HEK293 (cell line): ENCODE results near the gene RPL10A.

Experiments used
- CTCF ChIA-PET: fragments of 350-600 bp; formaldehyde crosslinking; extraction: SDS; loops from one replicate; lab custom pipeline; 2021; ENCODE audit warnings: antibody characterized with exemption; lab: Yijun Ruan, JAX
- POLR2A ChIA-PET: fragments of 300-600 bp; formaldehyde crosslinking; extraction: SDS; loops from one replicate; lab custom pipeline; 2020; ENCODE audit warnings: antibody characterized with exemption, inconsistent platforms; lab: Yijun Ruan, JAX
- H3K27ac ChIP-seq: fragments of 200-500 bp; sonication (Bioruptor generic); 2 replicates; pipeline ENCODE4 v1.5.1; 2014; ENCODE audit warnings: low read depth, low read length, control low read depth, inconsistent platforms; ENCODE audit errors: extremely low read depth
- H3K36me3 ChIP-seq, 2 experiments: fragments of 200-500 bp in 1 of 2; sonication (Bioruptor generic) in 1 of 2; 1 replicate in 1 of 2; 2 replicates in 1 of 2; pipeline ENCODE4 v1.5.1; 2014 to 2017; ENCODE audit warnings: inconsistent platforms in 2 of 2, low read length in 2 of 2; ENCODE audit not compliant: control insufficient read depth in 2 of 2, insufficient read depth in 1 of 2
- H3K4me1 ChIP-seq: fragments of 200-500 bp; sonication (Bioruptor generic); 2 replicates; pipeline ENCODE4 v1.5.1; 2014; ENCODE audit warnings: mild to moderate bottlenecking, low read length, inconsistent platforms; ENCODE audit not compliant: control insufficient read depth, insufficient read depth
- H3K4me3 ChIP-seq: 2 replicates; pipeline ENCODE4 v1.5.1; 2011; ENCODE audit warnings: low read depth, mild to moderate bottlenecking, control low read depth, low read length, moderate library complexity
- H3K9me3 ChIP-seq: fragments of 200-500 bp; sonication (Bioruptor generic); 2 replicates; pipeline ENCODE4 v1.5.1; 2014; ENCODE audit warnings: low read depth, low read length, inconsistent platforms; ENCODE audit not compliant: control insufficient read depth, insufficient read depth
- GFI1B ChIP-seq: fragments of 450-650 bp; formaldehyde crosslinking; IDR thresholded peaks from 2 replicates; pipeline ENCODE4 v1.5.1; 2016; ENCODE audit warnings: missing biosample characterization, missing genetic modification characterization
- HOXD13 ChIP-seq: sonication (generic); formaldehyde crosslinking; IDR thresholded peaks from 2 replicates; pipeline ENCODE4 v1.8.0; 2022; ENCODE audit warnings: missing genetic modification reagents, borderline replicate concordance
- KLF8 ChIP-seq: fragments of 450-650 bp; formaldehyde crosslinking; IDR thresholded peaks from 2 replicates; pipeline ENCODE4 v1.5.1; 2016; ENCODE audit warnings: missing biosample characterization, missing genetic modification characterization
- REPIN1 ChIP-seq: fragments of 450-650 bp; formaldehyde crosslinking; IDR thresholded peaks from 2 replicates; pipeline ENCODE4 v1.5.1; 2017; ENCODE audit warnings: missing biosample characterization, missing genetic modification characterization, low read depth
- SP2 ChIP-seq: fragments of 450-650 bp; formaldehyde crosslinking; IDR thresholded peaks from 2 replicates; pipeline ENCODE4 v1.5.1; 2016; ENCODE audit warnings: missing biosample characterization, missing genetic modification characterization
- ZEB2 ChIP-seq: fragments of 450-650 bp; formaldehyde crosslinking; IDR thresholded peaks from 2 replicates; pipeline ENCODE4 v1.5.1; 2016; ENCODE audit warnings: missing biosample characterization, missing genetic modification characterization
- ZFHX2 ChIP-seq: fragments of 450-650 bp; formaldehyde crosslinking; conservative IDR thresholded peaks from 2 replicates; pipeline ENCODE4 v1.5.1; 2016; ENCODE audit warnings: missing biosample characterization, missing genetic modification characterization
- ZFP3 ChIP-seq: fragments of 450-650 bp; formaldehyde crosslinking; IDR thresholded peaks from 2 replicates; pipeline ENCODE4 v1.5.1; 2016; ENCODE audit warnings: low read depth, missing biosample characterization, missing genetic modification characterization
- ZIC2 ChIP-seq: fragments of 450-650 bp; formaldehyde crosslinking; IDR thresholded peaks from 2 replicates; pipeline ENCODE4 v1.5.1; 2016; ENCODE audit warnings: missing biosample characterization, missing genetic modification characterization
- ZNF112 ChIP-seq: fragments of 450-650 bp; formaldehyde crosslinking; IDR thresholded peaks from 2 replicates; pipeline ENCODE4 v1.5.0; 2017; ENCODE audit warnings: missing biosample characterization, missing genetic modification characterization
- ZNF138 ChIP-seq: fragments of 450-650 bp; formaldehyde crosslinking; IDR thresholded peaks from 2 replicates; pipeline ENCODE4 v1.5.1; 2016; ENCODE audit warnings: missing biosample characterization, missing genetic modification characterization, borderline replicate concordance
- ZNF223 ChIP-seq: fragments of 450-650 bp; formaldehyde crosslinking; IDR thresholded peaks from 2 replicates; pipeline ENCODE4 v1.5.1; 2016; ENCODE audit warnings: missing biosample characterization, missing genetic modification characterization
- ZNF248 ChIP-seq: fragments of 450-650 bp; formaldehyde crosslinking; IDR thresholded peaks from 2 replicates; pipeline ENCODE4 v1.5.1; 2017; ENCODE audit warnings: missing biosample characterization, missing genetic modification characterization
- ZNF366 ChIP-seq: fragments of 450-650 bp; formaldehyde crosslinking; conservative IDR thresholded peaks from 2 replicates; pipeline ENCODE4 v1.5.1; 2016; ENCODE audit warnings: missing biosample characterization, missing genetic modification characterization
- ZNF416 ChIP-seq: fragments of 450-650 bp; formaldehyde crosslinking; IDR thresholded peaks from 2 replicates; pipeline ENCODE4 v1.5.1; 2016; ENCODE audit warnings: missing biosample characterization, missing genetic modification characterization
- ZNF473 ChIP-seq: fragments of 450-650 bp; formaldehyde crosslinking; IDR thresholded peaks from 2 replicates; pipeline ENCODE4 v1.5.1; 2017; ENCODE audit warnings: missing biosample characterization, missing genetic modification characterization
- ZNF548 ChIP-seq: fragments of 450-650 bp; formaldehyde crosslinking; IDR thresholded peaks from 2 replicates; pipeline ENCODE4 v1.5.1; 2016; ENCODE audit warnings: missing biosample characterization, missing genetic modification characterization
- ZNF555 ChIP-seq: fragments of 450-650 bp; formaldehyde crosslinking; conservative IDR thresholded peaks from 2 replicates; pipeline ENCODE4 v1.5.1; 2017; ENCODE audit warnings: missing biosample characterization, mild to moderate bottlenecking, missing genetic modification characterization, inconsistent platforms
- ZNF560 ChIP-seq: fragments of 450-650 bp; formaldehyde crosslinking; IDR thresholded peaks from 2 replicates; pipeline ENCODE4 v1.5.1; 2017; ENCODE audit warnings: missing biosample characterization, missing genetic modification characterization, borderline replicate concordance
- ZNF768 ChIP-seq: fragments of 450-650 bp; formaldehyde crosslinking; IDR thresholded peaks from 2 replicates; pipeline ENCODE4 v1.5.1; 2018; ENCODE audit warnings: missing biosample characterization, mild to moderate bottlenecking, missing genetic modification characterization
- ZNF776 ChIP-seq: fragments of 450-650 bp; formaldehyde crosslinking; IDR thresholded peaks from 2 replicates; pipeline ENCODE4 v1.5.0; 2017; ENCODE audit warnings: missing biosample characterization, missing genetic modification characterization, borderline replicate concordance
- TF ChIP-seq, protein P1 (sequence below): fragments of 450-650 bp; formaldehyde crosslinking; IDR thresholded peaks from 2 replicates; pipeline ENCODE4 v1.5.1; 2016; ENCODE audit warnings: missing biosample characterization, missing genetic modification characterization
- TF ChIP-seq, protein P2 (sequence below): fragments of 450-650 bp; formaldehyde crosslinking; IDR thresholded peaks from 2 replicates; pipeline ENCODE4 v1.5.1; 2016; ENCODE audit warnings: missing biosample characterization, missing genetic modification characterization
- TF ChIP-seq, protein P3 (sequence below): fragments of 450-650 bp; formaldehyde crosslinking; IDR thresholded peaks from 2 replicates; pipeline ENCODE4 v1.5.1; 2016; ENCODE audit warnings: missing biosample characterization, missing genetic modification characterization
- TF ChIP-seq, protein P4 (sequence below): fragments of 450-650 bp; formaldehyde crosslinking; IDR thresholded peaks from 2 replicates; pipeline ENCODE4 v1.5.1; 2016; ENCODE audit warnings: missing biosample characterization, missing genetic modification characterization

RPL10A gene

DNA sequence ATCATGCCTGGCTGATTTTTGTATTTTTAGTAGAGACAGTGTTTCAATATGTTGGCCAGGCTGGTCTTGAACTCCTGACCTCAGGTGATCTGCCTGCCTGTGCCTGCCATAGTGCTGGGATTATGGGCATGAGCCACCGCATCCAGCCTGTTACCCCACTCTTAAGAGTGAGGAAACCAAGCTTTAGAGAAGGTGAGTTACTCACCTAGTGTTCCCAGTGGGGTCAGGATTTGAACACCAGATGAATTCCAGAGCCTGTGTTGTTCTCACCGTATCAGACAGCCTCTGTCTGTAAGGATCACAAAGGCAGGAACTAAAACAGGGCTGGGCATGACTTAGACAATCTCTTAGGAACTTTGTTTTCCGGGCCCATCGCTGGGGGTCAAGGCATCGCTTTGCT is 25.5 kb upstream of the RPL10A start:
- H3K4me1 ChIP-seq: no peaks in the 10 kb centered on the region
- H3K27ac ChIP-seq: no peak overlapping the region
- TF ChIP-seq SP2 (tag by site-specific recombination) (no peak), ZNF473 (tag by site-specific recombination) (no peak), ZNF768 (tag by site-specific recombination) (no peak), ZNF248 (tag by site-specific recombination) (no peak), ZNF548 (tag by site-specific recombination) (no peak), ZEB2 (no peak), ZNF555 (tag by site-specific recombination) (no peak), ZFP3 (tag by site-specific recombination) (no peak), ZNF223 (tag by site-specific recombination) (no peak), ZFHX2 (tag by site-specific recombination) (no peak), ZNF112 (tag by site-specific recombination) (no peak)
- TF ChIP-seq, protein P1, sequence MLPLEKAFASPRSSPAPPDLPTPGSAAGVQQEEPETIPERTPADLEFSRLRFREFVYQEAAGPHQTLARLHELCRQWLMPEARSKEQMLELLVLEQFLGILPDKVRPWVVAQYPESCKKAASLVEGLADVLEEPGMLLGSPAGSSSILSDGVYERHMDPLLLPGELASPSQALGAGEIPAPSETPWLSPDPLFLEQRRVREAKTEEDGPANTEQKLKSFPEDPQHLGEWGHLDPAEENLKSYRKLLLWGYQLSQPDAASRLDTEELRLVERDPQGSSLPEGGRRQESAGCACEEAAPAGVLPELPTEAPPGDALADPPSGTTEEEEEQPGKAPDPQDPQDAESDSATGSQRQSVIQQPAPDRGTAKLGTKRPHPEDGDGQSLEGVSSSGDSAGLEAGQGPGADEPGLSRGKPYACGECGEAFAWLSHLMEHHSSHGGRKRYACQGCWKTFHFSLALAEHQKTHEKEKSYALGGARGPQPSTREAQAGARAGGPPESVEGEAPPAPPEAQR (tag by site-specific recombination): no peak
- H3K4me3 ChIP-seq: no peak overlapping the region
- H3K9me3 ChIP-seq: no peaks in the 10 kb centered on the region
- POLR2A ChIA-PET: no interaction called here
- CTCF ChIA-PET: interaction anchor here (0.8 kb wide), 1 partner anchor 9 kb away, joined by 3 read pairs; no protein-coding TSS in a partner anchor
- H3K36me3 ChIP-seq: no peaks in the 10 kb centered on the region

DNA sequence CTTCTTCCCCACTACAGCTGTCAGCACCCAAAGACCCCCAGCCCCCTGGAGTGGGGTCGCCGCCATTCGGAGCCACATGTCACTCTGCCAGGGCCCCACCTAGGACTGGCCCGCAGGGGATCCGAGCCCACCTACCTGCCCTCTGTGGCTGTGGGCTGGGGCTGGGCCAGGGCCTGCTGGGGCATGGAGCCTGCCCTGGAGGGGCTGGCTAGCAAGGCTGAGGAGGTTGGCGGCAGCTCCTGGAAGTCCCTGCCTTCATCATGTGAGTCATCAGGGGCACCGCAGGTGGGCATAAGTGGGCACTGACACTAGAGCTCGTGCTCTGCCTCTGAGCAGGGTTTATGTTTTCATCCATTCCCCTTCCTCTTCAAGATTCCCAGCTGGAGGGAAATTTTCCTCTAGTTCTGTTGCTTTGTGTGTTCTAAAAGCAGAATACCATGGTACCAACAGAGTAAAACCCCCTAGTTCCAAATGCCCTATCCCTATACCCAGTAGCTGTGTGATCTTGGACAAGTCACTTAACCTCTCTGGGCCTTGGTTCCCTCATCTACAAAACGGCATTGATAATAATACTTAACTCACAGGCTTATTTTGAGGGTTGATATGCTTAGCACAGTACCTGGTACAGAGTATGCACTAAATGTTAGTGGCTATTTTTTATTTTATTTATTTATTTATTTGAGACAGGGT is 24.7 kb upstream of the RPL10A start:
- CTCF ChIA-PET: interaction anchor here (0.6 to 1.5 kb wide), 7 partner anchors 10 to 1367 kb away, joined by 3 to 4 read pairs (median 4); no protein-coding TSS in a partner anchor
- H3K4me1 ChIP-seq: no peaks in the 10 kb centered on the region
- H3K36me3 ChIP-seq: no peaks in the 10 kb centered on the region
- POLR2A ChIA-PET: no interaction called here
- H3K4me3 ChIP-seq: no peak overlapping the region
- H3K27ac ChIP-seq: no peak overlapping the region
- H3K9me3 ChIP-seq: no peaks in the 10 kb centered on the region
- TF ChIP-seq ZNF560 (tag by site-specific recombination) (no peak), ZNF768 (tag by site-specific recombination) (peak; percentile 86), ZIC2 (tag by site-specific recombination) (peak; percentile 79), GFI1B (tag by site-specific recombination) (no peak), KLF8 (no peak), ZNF138 (tag by site-specific recombination) (no peak), ZNF776 (no peak), HOXD13 (CRISPR knock-in tag) (no peak), ZNF366 (tag by site-specific recombination) (no peak), REPIN1 (no peak), ZNF416 (tag by site-specific recombination) (no peak)
- TF ChIP-seq, protein P2, sequence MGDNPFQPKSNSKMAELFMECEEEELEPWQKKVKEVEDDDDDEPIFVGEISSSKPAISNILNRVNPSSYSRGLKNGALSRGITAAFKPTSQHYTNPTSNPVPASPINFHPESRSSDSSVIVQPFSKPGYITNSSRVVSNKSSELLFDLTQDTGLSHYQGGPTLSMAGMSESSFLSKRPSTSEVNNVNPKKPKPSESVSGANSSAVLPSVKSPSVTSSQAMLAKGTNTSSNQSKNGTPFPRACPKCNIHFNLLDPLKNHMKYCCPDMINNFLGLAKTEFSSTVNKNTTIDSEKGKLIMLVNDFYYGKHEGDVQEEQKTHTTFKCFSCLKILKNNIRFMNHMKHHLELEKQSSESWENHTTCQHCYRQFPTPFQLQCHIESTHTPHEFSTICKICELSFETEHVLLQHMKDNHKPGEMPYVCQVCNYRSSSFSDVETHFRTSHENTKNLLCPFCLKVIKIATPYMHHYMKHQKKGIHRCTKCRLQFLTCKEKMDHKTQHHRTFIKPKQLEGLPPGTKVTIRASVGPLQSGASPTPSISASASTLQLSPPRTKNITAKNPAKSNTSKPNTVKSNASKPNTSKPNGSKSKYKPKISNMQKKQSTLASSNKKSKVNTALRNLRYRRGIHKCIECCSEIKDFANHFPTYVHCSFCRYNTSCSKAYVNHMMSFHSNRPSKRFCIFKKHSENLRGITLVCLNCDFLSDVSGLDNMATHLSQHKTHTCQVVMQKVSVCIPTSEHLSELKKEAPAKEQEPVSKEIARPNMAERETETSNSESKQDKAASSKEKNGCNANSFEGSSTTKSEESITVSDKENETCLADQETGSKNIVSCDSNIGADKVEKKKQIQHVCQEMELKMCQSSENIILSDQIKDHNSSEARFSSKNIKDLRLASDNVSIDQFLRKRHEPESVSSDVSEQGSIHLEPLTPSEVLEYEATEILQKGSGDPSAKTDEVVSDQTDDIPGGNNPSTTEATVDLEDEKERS (tag by site-specific recombination): no peak
- TF ChIP-seq, protein P3, sequence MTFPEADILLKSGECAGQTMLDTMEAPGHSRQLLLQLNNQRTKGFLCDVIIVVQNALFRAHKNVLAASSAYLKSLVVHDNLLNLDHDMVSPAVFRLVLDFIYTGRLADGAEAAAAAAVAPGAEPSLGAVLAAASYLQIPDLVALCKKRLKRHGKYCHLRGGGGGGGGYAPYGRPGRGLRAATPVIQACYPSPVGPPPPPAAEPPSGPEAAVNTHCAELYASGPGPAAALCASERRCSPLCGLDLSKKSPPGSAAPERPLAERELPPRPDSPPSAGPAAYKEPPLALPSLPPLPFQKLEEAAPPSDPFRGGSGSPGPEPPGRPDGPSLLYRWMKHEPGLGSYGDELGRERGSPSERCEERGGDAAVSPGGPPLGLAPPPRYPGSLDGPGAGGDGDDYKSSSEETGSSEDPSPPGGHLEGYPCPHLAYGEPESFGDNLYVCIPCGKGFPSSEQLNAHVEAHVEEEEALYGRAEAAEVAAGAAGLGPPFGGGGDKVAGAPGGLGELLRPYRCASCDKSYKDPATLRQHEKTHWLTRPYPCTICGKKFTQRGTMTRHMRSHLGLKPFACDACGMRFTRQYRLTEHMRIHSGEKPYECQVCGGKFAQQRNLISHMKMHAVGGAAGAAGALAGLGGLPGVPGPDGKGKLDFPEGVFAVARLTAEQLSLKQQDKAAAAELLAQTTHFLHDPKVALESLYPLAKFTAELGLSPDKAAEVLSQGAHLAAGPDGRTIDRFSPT (tag by site-specific recombination): no peak
- TF ChIP-seq, protein P4, sequence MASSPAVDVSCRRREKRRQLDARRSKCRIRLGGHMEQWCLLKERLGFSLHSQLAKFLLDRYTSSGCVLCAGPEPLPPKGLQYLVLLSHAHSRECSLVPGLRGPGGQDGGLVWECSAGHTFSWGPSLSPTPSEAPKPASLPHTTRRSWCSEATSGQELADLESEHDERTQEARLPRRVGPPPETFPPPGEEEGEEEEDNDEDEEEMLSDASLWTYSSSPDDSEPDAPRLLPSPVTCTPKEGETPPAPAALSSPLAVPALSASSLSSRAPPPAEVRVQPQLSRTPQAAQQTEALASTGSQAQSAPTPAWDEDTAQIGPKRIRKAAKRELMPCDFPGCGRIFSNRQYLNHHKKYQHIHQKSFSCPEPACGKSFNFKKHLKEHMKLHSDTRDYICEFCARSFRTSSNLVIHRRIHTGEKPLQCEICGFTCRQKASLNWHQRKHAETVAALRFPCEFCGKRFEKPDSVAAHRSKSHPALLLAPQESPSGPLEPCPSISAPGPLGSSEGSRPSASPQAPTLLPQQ (tag by site-specific recombination): peak; percentile 83
- TF ChIP-seq, all 188 proteins: peak for 3
